Measurements from ENCODE around the gene FLOT2.

The FLOT2 gene

GRCh38 chr17:28885951-28886350 lies 11.6 kb downstream of the FLOT2 start:
- DNase-seq (ENCODE audit: low read depth), result no peak
- no peak overlapping the region for H3K4me3 ChIP-seq (ENCODE audit: low read depth, low read length)
- TF ChIP-seq, protein P1, sequence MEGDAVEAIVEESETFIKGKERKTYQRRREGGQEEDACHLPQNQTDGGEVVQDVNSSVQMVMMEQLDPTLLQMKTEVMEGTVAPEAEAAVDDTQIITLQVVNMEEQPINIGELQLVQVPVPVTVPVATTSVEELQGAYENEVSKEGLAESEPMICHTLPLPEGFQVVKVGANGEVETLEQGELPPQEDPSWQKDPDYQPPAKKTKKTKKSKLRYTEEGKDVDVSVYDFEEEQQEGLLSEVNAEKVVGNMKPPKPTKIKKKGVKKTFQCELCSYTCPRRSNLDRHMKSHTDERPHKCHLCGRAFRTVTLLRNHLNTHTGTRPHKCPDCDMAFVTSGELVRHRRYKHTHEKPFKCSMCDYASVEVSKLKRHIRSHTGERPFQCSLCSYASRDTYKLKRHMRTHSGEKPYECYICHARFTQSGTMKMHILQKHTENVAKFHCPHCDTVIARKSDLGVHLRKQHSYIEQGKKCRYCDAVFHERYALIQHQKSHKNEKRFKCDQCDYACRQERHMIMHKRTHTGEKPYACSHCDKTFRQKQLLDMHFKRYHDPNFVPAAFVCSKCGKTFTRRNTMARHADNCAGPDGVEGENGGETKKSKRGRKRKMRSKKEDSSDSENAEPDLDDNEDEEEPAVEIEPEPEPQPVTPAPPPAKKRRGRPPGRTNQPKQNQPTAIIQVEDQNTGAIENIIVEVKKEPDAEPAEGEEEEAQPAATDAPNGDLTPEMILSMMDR (conservative IDR thresholded peaks at IDR 0.05; ENCODE audit: low read depth, low read length), result no peak

DNA sequence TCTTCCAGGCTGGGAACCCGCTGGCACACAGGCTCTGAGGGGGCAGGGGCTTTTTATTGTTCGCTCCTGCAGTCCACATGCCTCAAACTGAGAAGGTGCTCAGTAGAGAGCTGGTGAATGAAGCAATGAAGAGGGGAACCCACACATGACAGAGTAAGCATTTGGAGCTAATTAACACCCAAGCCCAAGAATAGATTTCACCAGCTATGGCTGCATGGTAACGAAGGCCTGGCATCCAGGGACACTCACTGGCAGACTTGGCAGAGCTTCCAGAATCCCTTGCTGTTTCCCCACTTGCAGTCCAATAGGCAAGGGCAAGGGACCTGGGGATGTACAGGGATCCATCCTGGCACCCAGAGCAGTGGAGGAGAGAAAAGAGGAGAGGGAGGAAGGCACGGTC lies 12.2 kb downstream of the FLOT2 start:
- no peak overlapping the region for H3K4me3 ChIP-seq (ENCODE audit: low read depth, low read length)
- DNase-seq (ENCODE audit: low read depth), result no peak
- TF ChIP-seq, protein P1 (conservative IDR thresholded peaks at IDR 0.05; ENCODE audit: low read depth, low read length), result no peak

- H3K4me3 ChIP-seq (ENCODE audit: low read depth, low read length), result no peak overlapping the region
- TF ChIP-seq, protein P1 (conservative IDR thresholded peaks at IDR 0.05; ENCODE audit: low read depth, low read length), result no peak
Measured at GRCh38 chr17:28883967-28884702, 13.4 kb downstream of the FLOT2 start.

GRCh38 chr17:28882154-28882895 lies 15.2 kb downstream of the FLOT2 start:
- no peak overlapping the region for H3K4me3 ChIP-seq (ENCODE audit: low read depth, low read length)
- DNase-seq (ENCODE audit: low read depth), result no peak
- TF ChIP-seq, protein P1 (conservative IDR thresholded peaks at IDR 0.05; ENCODE audit: low read depth, low read length), result no peak

More at GRCh38 chr17:28883967-28884702, 13.4 kb downstream of the FLOT2 start:
- DNase-seq (ENCODE audit: low read depth), result no peak

GRCh38 chr17:28881533-28882056 lies 15.9 kb downstream of the FLOT2 start:
- TF ChIP-seq, protein P1 (conservative IDR thresholded peaks at IDR 0.05; ENCODE audit: low read depth, low read length), result no peak
- no peak overlapping the region for H3K4me3 ChIP-seq (ENCODE audit: low read depth, low read length)
- DNase-seq (ENCODE audit: low read depth), result no peak

DNA sequence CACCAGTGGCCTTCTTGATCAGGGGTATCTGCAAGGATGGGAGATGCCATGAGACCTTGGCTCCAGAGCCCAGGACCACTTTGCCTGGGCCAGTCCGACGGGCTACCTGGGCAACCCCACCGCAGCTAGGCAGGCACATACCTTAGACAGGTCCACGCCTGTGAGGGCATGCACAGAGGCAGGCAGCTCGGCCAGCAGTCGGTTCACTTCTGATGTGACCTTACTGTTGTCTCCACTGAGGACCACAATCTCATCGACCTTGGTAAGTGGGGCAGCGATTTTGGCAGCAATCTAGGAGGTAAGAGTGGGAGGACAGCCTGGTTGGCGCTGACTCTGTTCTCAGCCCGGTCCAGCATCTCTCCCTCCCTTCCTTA lies 17.0 kb downstream of the FLOT2 start:
- no peak overlapping the region for H3K4me3 ChIP-seq (ENCODE audit: low read depth, low read length)
- TF ChIP-seq, protein P1 (conservative IDR thresholded peaks at IDR 0.05; ENCODE audit: low read depth, low read length), result no peak
- no peak for DNase-seq (ENCODE audit: low read depth)

Measured in choroid plexus epithelial cell (primary cell).